ENCODE data around the gene HPF1.
A peak's percentile ranks its signal among the peaks of the same experiment; 100 is the strongest.
"Not testable (repeated sequence)": the region's sequence is repeated elsewhere in the genome, so short reads cannot be mapped to it uniquely, and the experiment has no call there.

HPF1 gene

DNA sequence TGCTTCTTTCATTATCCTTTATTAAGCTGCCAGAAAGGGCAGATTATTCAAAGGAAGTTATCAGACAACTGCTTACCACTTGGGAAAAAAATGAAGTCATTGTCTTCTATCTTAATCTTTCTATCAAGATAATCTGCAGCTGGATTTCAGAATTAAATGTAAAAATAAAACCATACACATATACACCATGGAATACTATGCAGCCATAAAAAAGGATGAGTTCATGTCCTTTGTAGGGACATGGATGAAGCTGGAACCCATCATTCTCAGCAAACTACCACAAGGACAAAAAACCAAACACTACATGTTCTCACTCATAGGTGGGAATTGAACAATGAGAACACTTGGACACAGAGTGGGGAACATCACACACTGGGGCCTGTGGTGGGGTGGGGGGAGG is 19.1 kb downstream of the HPF1 start:
- not testable (repeated sequence) for DNase-seq (ENCODE audit: low read depth)

DNA sequence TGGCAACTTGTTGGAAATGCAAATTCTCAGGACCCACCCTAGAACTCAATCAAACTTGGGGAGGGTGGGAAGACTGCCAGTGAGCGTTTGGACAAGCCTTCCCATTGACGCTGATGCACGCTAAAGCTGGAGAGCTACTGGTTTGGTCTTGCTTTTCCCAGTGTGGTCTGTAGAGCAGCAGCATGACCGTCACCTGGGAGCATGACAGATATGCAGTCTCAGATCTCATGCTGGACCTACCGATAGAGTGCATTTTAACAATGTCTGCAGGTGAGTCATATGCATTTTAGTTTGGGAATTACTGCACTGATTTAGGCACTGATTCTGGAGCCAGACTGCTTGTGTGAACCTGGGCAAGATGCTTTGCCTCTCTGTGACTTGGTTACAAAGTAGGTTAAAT is 27.2 kb downstream of the HPF1 start:
- DNase-seq (ENCODE audit: low read depth) = no peak

GRCh38 chr4:169727616-169728015 is 30.1 kb downstream of the HPF1 start:
- DNase-seq (ENCODE audit: low read depth) = no peak

DNA sequence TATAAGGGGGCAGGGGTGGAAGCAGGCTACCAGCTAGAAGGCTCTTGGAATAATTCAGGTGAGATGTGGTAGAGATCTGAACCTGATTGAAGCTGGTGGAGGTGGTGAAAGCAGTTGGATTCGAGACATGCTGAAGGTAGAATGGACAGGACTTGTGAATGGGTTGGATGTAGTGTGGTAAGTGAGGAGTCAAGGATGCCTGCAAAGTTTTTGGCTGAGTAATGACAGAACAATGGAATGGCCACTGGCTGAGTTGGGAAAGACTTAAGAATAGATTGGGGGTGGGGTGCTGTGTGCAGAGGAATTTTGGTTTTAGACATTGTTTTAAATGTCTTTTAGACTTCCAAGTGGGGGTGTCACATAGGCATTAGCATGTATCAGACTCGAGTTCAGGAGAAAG is 33.5 kb downstream of the HPF1 start:
- DNase-seq (ENCODE audit: low read depth) = peak; percentile 33

DNA sequence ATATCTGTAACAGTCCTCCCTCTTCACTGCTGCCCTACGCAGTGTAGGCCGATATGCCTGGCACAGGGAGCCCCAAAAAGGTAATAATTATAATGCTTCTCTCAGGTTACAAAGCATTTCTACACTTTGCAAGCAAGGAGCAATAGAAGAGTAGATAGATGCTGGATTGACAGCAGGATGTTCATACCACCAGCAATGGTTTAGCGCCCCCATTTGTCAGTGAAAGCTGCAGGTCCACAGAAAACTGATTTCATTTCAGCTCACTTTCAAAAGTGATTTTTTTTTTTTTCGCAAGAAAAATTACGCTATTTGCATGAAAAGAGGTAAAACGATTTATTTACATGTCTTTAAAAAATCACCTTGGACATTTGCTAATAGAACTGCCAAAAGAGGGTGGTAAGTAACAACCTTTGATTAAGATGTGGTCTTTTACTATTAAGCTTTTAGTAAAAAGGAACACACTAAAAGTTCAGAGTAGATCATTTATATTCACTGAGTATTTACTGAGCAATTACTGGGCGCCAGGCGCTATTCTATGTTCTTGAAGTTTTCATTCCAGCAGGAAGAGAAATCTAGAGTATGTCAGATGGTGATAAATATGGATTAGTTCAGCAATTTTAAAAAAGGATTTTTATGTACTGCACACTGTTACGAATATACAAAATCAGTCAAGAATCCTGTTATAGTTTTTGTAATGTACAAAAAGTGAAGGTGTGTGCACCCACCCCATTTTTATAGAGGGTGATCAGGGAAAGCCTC is 34.4 kb downstream of the HPF1 start:
- DNase-seq (ENCODE audit: low read depth) = no peak

- DNase-seq (ENCODE audit: low read depth) = no peak
These were observed 37.2 kb downstream of the HPF1 start for GRCh38 chr4:169720529-169720928.

- no peak for DNase-seq (ENCODE audit: low read depth)
These were observed 41.1 kb downstream of the HPF1 start for GRCh38 chr4:169716677-169717076.

GRCh38 chr4:169715826-169716225 is 41.9 kb downstream of the HPF1 start:
- no peak for DNase-seq (ENCODE audit: low read depth)

GRCh38 chr4:169707958-169708643 is 49.6 kb downstream of the HPF1 start:
- no peak for DNase-seq (ENCODE audit: low read depth)

GRCh38 chr4:169698331-169698730 is 59.4 kb downstream of the HPF1 start:
- DNase-seq (ENCODE audit: low read depth) = no peak

DNA sequence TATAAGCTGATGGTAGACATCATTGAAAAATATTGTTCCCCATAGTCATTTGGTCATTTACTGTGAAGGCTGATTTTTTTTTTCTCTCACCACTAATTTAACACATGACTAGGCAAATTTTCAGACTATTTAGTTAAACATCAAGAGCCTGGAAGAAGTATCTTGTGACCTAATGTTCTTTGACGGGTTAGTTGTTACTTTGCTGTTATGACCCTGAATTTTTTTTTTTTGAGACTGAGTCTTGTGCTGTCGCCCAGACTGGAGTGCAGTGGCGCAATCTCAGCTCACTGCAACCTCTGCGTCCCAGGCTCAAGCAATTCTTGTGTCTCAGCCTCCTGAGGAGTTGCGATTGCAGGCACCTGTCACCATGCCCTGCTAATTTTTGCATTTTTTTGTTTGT is 67.0 kb downstream of the HPF1 start:
- DNase-seq (ENCODE audit: low read depth) = no peak

DNA sequence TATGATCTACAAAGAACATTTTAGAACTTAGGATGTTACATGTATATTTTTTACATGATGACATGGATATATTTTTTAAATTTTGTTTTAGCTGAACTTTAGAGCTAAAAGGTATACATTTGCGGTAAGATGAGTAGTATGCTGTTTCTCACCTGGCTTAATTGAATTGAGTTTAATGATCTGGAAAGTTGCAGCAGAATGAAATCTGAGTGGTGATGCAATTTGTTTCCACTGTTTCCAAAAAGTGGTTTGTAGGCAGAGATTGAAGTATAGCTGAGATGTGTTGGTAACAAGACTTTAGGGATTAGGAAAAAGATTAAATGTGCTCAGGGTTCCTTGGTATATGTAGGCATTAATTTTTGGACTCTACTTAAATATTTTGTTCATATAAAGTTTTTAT is 68.1 kb downstream of the HPF1 start:
- DNase-seq (ENCODE audit: low read depth) = no peak

- no peak for DNase-seq (ENCODE audit: low read depth)
These were observed 75.2 kb downstream of the HPF1 start for GRCh38 chr4:169682372-169683047.
